T-helper 2 cell treated with Interferon-gamma antibody and Interleukin-4, amounts not matched to agents 5 μg/mL and 100 μg/mL, for 36 hours (primary cell): ENCODE data around the gene ROR2.

Experiments used
- DNase-seq: peaks from one replicate; pipeline ENCODE4 v3.0.0; 2021; ENCODE audit warnings: low spot score
- H3K27ac Mint-ChIP-seq: one replicate; pipeline ENCODE4 v1.8.0; 2021; ENCODE audit warnings: mild to moderate bottlenecking, mixed read lengths
- H3K27me3 Mint-ChIP-seq: one replicate; pipeline ENCODE4 v1.8.0; 2021; ENCODE audit warnings: low read depth, mixed read lengths
- H3K36me3 Mint-ChIP-seq: one replicate; pipeline ENCODE4 v1.8.0; 2021; ENCODE audit warnings: low read depth, mixed read lengths
- H3K4me1 Mint-ChIP-seq: one replicate; pipeline ENCODE4 v1.8.0; 2021; ENCODE audit warnings: low read depth, mixed read lengths
- H3K4me3 Mint-ChIP-seq: one replicate; pipeline ENCODE4 v1.8.0; 2022; ENCODE audit warnings: mild to moderate bottlenecking, moderate library complexity, mixed read lengths
- H3K9me3 Mint-ChIP-seq: one replicate; pipeline ENCODE4 v1.8.0; 2021; ENCODE audit warnings: mixed read lengths

Gene ROR2

GRCh38 chr9:91735049-91735448 is 215.0 kb downstream of the ROR2 start:
- Mint-ChIP-seq H3K27ac (no peak overlapping the region), H3K9me3 (no peaks in the 10 kb centered on the region), H3K4me1 (peaks cover 2% of the 10 kb centered on the region), H3K27me3 (peaks cover 8% of the 10 kb centered on the region), H3K4me3 (no peak overlapping the region), H3K36me3 (no peaks in the 10 kb centered on the region)
- DNase-seq = no peak

GRCh38 chr9:91734371-91734981 is 215.6 kb downstream of the ROR2 start:
- no peaks in the 10 kb centered on the region for H3K9me3 Mint-ChIP-seq
- H3K27me3 Mint-ChIP-seq = peaks cover 8% of the 10 kb centered on the region
- peaks cover 2% of the 10 kb centered on the region for H3K4me1 Mint-ChIP-seq
- no peak overlapping the region for H3K27ac Mint-ChIP-seq
- DNase-seq = peak; percentile 40
- H3K4me3 Mint-ChIP-seq = no peak overlapping the region
- no peaks in the 10 kb centered on the region for H3K36me3 Mint-ChIP-seq

DNA sequence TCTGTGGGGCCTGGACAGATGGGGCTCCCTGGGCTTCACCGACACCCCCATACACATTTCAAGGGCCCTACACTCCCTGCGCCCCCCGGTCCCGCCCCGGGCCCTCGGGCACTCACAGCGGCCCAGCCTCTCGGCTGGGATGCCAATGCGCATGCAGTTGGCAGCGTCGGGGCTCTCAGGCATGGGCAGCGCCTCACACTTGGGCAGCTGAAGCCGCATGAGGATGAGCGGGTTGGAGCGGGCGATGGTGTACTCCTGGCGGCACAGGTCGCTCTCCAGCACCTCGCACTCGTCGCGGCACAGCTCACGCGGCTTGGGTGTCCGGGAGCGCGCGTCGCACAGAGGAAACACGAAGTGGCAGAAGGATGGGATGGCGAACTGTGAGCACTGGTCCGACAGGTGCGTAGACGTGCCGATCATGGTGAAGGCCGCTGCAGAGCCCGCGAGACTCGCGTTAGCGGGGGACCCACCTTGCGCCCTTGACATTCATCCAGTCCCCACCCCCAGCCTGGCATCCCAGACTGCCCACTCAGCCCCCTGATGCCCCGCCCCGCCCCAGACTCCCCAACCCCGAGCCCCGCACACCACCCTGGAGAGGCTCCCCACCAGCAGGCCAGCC is 216.9 kb downstream of the ROR2 start:
- Mint-ChIP-seq H3K27ac (no peak overlapping the region), H3K4me3 (no peak overlapping the region), H3K4me1 (peaks cover 2% of the 10 kb centered on the region), H3K36me3 (no peaks in the 10 kb centered on the region), H3K27me3 (peaks cover 8% of the 10 kb centered on the region), H3K9me3 (no peaks in the 10 kb centered on the region)
- DNase-seq = no peak

GRCh38 chr9:91732187-91733005 is 217.6 kb downstream of the ROR2 start:
- Mint-ChIP-seq H3K9me3 (no peaks in the 10 kb centered on the region), H3K4me3 (no peak overlapping the region), H3K4me1 (peaks cover 4% of the 10 kb centered on the region)

GRCh38 chr9:91730806-91731205 is 219.2 kb downstream of the ROR2 start:
- H3K36me3 Mint-ChIP-seq = no peaks in the 10 kb centered on the region
- H3K9me3 Mint-ChIP-seq = no peaks in the 10 kb centered on the region
- H3K4me1 Mint-ChIP-seq = peaks cover 10% of the 10 kb centered on the region
- H3K4me3 Mint-ChIP-seq = no peak overlapping the region
- H3K27me3 Mint-ChIP-seq = peaks cover 3% of the 10 kb centered on the region
- no peak for DNase-seq
- no peak overlapping the region for H3K27ac Mint-ChIP-seq

More at GRCh38 chr9:91732187-91733005, 217.6 kb downstream of the ROR2 start:
- Mint-ChIP-seq H3K27me3 (peaks cover 8% of the 10 kb centered on the region), H3K36me3 (no peaks in the 10 kb centered on the region), H3K27ac (no peak overlapping the region)
- DNase-seq = no peak

DNA sequence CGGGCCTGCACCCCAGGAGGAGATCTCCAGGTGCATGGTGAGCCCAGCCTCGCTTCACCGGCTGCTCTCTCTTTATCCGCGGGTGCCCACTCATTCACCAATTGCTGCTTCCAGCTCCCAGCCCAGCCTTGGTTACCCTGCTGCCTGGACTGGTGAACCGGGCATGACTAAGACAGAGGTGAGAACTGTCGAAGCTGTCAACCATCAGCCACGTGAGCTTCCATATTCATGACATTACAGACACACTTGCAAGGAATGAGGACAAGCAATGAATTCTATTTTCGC is 220.5 kb downstream of the ROR2 start:
- Mint-ChIP-seq H3K27me3 (peaks cover 3% of the 10 kb centered on the region), H3K4me3 (no peak overlapping the region), H3K4me1 (peaks cover 8% of the 10 kb centered on the region), H3K36me3 (no peaks in the 10 kb centered on the region), H3K9me3 (no peaks in the 10 kb centered on the region), H3K27ac (no peak overlapping the region)
- DNase-seq = no peak

DNA sequence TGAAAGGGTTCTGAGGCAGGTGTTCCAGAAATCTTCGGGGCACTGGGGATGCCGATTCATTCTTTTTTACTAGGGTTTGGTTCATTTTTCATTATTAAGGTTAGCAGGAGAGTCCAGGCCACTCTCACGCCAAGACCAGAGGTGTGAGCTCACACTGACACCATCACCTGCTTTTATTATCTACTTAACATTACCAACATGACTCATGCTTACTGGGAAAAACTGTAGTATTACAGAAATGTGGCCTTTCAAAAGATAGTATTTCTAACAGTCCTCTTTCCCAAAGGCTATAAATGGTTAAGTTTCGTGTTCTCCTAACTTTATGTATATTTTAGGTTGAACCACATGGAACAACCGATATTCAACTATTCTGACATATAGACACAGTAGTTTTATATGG is 222.1 kb downstream of the ROR2 start:
- H3K27me3 Mint-ChIP-seq = peaks cover 4% of the 10 kb centered on the region
- H3K4me3 Mint-ChIP-seq = no peak overlapping the region
- no peaks in the 10 kb centered on the region for H3K36me3 Mint-ChIP-seq
- DNase-seq = no peak
- no peaks in the 10 kb centered on the region for H3K9me3 Mint-ChIP-seq
- H3K4me1 Mint-ChIP-seq = peaks cover 8% of the 10 kb centered on the region
- no peak overlapping the region for H3K27ac Mint-ChIP-seq

- no peaks in the 10 kb centered on the region for H3K9me3 Mint-ChIP-seq
- peaks cover 6% of the 10 kb centered on the region for H3K27me3 Mint-ChIP-seq
- H3K27ac Mint-ChIP-seq = no peak overlapping the region
- peak; percentile 35 for DNase-seq
- H3K4me1 Mint-ChIP-seq = peaks cover 8% of the 10 kb centered on the region
- no peaks in the 10 kb centered on the region for H3K36me3 Mint-ChIP-seq
- no peak overlapping the region for H3K4me3 Mint-ChIP-seq
Observed at GRCh38 chr9:91727316-91727861, 222.6 kb downstream of the ROR2 start.

DNA sequence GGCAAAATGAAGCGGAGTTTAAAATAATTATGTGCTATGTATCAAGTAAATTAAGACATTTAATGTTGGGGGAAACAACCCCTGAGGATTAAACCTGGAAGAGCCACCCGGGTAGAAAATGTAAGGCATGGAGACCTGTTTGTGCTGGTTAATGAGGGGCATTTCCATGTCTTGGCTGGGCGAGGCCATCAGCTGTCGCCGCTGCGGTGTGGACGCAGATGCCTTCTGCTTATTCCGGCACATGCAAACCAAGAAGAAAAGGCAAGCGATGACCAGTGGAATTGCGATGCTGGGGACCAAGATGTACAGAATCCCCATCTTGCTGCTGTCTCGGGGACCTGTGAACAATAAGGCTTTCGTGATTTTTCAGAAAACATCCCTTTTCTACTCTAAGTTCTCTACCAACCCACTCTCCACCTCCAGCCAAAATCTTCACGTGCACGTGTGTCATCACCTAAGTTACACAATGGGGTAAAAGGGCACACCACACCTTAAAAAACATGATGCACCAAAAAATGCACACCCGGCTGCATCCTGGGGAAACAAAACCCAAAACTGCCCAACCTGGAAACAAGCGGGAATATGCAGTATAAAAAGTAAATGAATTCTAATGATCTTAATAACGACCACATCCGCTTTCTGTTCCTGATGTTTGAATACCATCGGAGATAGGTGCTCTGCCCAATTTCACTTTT is 223.5 kb downstream of the ROR2 start:
- Mint-ChIP-seq H3K27me3 (peaks cover 9% of the 10 kb centered on the region), H3K36me3 (no peaks in the 10 kb centered on the region), H3K4me1 (peaks cover 8% of the 10 kb centered on the region), H3K4me3 (no peak overlapping the region), H3K9me3 (no peaks in the 10 kb centered on the region), H3K27ac (no peak overlapping the region)
- DNase-seq = no peak

GRCh38 chr9:91725651-91726050 is 224.4 kb downstream of the ROR2 start:
- H3K36me3 Mint-ChIP-seq = no peaks in the 10 kb centered on the region
- H3K27me3 Mint-ChIP-seq = peaks cover 17% of the 10 kb centered on the region
- H3K27ac Mint-ChIP-seq = no peak overlapping the region
- H3K4me3 Mint-ChIP-seq = no peak overlapping the region
- DNase-seq = no peak
- peaks cover 12% of the 10 kb centered on the region for H3K4me1 Mint-ChIP-seq
- H3K9me3 Mint-ChIP-seq = no peaks in the 10 kb centered on the region

DNA sequence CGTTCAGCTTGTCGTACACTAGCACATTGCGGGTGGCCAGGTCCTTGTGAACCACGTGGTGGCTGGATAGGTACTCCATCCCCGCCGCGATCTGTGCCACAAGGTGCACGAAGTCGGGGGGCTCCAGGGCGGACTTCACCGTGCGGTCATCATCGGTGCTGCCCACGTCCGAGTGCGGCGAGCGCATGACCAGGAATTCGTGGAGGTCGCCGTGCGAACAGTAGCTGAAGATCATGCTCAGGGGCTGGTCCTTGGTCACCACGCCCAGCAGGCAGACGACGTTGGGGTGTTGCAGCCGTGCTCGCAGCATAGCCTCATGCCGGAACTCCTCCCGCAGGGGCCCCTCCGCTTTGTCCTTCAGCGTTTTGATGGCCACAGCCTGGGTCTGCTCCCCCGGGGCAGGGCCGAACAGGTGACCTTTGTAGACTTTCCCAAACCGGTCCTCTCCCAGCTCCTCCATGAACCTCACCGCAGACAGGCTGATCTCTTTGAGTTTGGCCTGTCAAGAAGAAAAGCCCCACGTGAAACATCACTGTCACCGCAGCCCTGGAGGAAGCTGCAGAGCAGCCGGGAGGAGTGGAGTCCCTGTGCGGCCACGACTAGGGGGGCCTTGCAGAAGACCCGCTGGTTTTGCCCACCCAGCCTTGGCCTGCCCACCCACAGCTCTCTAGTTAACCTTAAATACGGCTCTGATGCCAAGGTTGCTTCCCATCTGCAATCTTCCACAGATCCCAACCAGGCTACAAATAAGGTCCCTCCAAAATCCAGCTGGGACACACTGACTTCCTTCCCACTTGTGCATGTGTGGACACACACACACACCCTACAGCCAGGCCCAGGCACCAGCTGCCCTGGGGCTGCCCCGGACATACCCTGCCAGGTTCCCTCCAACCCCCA is 225.2 kb downstream of the ROR2 start:
- H3K27me3 Mint-ChIP-seq = peaks cover 25% of the 10 kb centered on the region

DNA sequence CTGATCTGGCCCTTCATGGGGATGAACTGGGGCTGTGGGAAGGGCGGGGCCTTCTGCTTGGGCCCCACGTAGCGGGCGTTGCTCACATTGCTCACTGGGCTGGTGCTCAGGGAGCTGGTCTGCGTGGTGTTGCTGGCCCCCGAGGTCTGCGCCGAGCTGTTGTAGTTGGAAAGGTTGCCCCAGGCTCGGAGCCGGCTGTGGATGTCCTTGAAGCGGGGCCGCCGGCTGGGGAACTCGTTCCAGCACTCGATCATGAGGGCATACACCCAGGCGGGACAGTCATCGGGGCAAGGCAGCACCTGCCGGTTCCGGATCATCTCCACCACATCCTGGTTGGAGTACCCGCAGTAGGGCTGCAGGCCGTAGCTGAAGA is 226.0 kb downstream of the ROR2 start:
- Mint-ChIP-seq H3K9me3 (no peaks in the 10 kb centered on the region), H3K27me3 (peaks cover 33% of the 10 kb centered on the region), H3K27ac (no peak overlapping the region), H3K4me1 (peaks cover 12% of the 10 kb centered on the region), H3K4me3 (no peak overlapping the region), H3K36me3 (no peaks in the 10 kb centered on the region)
- no peak for DNase-seq

More for the DNA sequence above, 225.2 kb downstream of the ROR2 start:
- Mint-ChIP-seq H3K4me3 (no peak overlapping the region), H3K4me1 (peaks cover 12% of the 10 kb centered on the region), H3K27ac (no peak overlapping the region), H3K9me3 (no peaks in the 10 kb centered on the region), H3K36me3 (no peaks in the 10 kb centered on the region)
- no peak for DNase-seq

DNA sequence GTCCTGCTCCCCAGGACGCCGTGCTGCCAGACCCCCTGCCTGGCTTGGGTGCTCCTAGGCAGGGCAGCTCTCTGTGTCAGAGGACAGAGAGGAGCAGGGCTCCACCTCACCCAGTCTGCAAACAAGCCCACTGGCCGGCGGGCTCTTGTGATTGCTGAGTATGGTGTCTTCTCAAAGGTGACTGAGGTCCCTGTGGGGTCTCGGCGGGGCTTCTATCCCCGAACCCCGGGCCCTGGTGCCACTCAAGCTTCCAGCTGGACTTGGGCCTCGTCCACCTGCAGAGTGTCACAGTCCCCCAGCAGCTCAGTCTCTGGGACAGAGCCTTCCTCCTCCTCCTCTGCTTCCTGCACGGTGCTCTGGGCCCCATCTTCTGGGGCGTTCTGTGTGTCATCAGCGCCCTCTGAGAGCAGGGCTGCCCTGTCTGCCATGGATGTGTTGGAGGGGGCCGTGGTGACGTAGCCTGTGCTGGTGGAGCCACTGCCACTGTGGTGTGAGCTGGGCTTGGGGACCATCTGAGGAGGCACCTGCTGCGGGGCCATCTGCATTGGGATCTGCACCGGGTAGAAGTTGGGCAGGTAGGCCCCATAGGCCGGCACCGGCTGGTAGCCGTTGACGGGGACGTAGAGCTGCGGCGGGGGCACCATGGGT is 226.5 kb downstream of the ROR2 start:
- Mint-ChIP-seq H3K9me3 (no peaks in the 10 kb centered on the region), H3K4me1 (peaks cover 12% of the 10 kb centered on the region), H3K4me3 (no peak overlapping the region), H3K27me3 (peaks cover 38% of the 10 kb centered on the region), H3K36me3 (no peaks in the 10 kb centered on the region), H3K27ac (no peak overlapping the region)
- no peak for DNase-seq
